GM19099 (cell line): Measurements from ENCODE around the gene GDI1.

Source experiments
- POLR2A ChIP-seq: IDR thresholded peaks from 3 replicates; pipeline ENCODE4 v1.6.1; 2011; ENCODE audit warnings: low read depth; ENCODE audit not compliant: insufficient read length; ENCODE audit errors: extremely low read depth

GDI1 gene

GRCh38 chrX:154436983-154437752, at the start of gene GDI1:
Gene GDI1, plus strand, starts transcription at chrX:154437154. Its CDS starts 101 bp downstream, at chrX:154437255.
- peak; percentile 51 for TF ChIP-seq POLR2A

- TF ChIP-seq POLR2A = peak; percentile 50
These were observed 39.7 kb upstream of the GDI1 start for GRCh38 chrX:154396973-154397887.

- TF ChIP-seq POLR2A = peak; percentile 99
These were observed 38.9 kb upstream of the GDI1 start, which contains the start of gene RPL10 for GRCh38 chrX:154397888-154398667. Gene RPL10, plus strand, starts transcription at chrX:154398377. Its CDS starts 143 bp downstream, at chrX:154398520.

GRCh38 chrX:154398668-154399526, 38.1 kb upstream of the GDI1 start:
- no peak for TF ChIP-seq POLR2A

- no peak for TF ChIP-seq POLR2A
These were observed 37.2 kb upstream of the GDI1 start for GRCh38 chrX:154399527-154400368.

- peak; percentile 47 for TF ChIP-seq POLR2A
These were observed 35.7 kb upstream of the GDI1 start for GRCh38 chrX:154401045-154401799.

GRCh38 chrX:154401918-154402621, 34.9 kb upstream of the GDI1 start:
- peak; percentile 32 for TF ChIP-seq POLR2A

- no peak for TF ChIP-seq POLR2A
These were observed 34.3 kb upstream of the GDI1 start for GRCh38 chrX:154402622-154403127.

GRCh38 chrX:154403192-154403591, 33.8 kb upstream of the GDI1 start:
- no peak for TF ChIP-seq POLR2A

- no peak for TF ChIP-seq POLR2A
These were observed 33.1 kb upstream of the GDI1 start for GRCh38 chrX:154403858-154404257.

GRCh38 chrX:154404625-154405192, 32.2 kb upstream of the GDI1 start:
- TF ChIP-seq POLR2A = no peak

- no peak for TF ChIP-seq POLR2A
These were observed 28.2 kb upstream of the GDI1 start for GRCh38 chrX:154408659-154409221.
